Activated CD8-positive, alpha-beta memory T cell treated with anti-CD3 and anti-CD28 coated beads, Interleukin-2, amount 50 U/mL, for 1 hour (primary cell): ENCODE data around the gene PADI1.

Source experiments
- DNase-seq: peaks from one replicate; pipeline ENCODE4 v3.0.0-alpha.2; 2020; ENCODE audit errors: extremely low read depth

PADI1 gene

DNA sequence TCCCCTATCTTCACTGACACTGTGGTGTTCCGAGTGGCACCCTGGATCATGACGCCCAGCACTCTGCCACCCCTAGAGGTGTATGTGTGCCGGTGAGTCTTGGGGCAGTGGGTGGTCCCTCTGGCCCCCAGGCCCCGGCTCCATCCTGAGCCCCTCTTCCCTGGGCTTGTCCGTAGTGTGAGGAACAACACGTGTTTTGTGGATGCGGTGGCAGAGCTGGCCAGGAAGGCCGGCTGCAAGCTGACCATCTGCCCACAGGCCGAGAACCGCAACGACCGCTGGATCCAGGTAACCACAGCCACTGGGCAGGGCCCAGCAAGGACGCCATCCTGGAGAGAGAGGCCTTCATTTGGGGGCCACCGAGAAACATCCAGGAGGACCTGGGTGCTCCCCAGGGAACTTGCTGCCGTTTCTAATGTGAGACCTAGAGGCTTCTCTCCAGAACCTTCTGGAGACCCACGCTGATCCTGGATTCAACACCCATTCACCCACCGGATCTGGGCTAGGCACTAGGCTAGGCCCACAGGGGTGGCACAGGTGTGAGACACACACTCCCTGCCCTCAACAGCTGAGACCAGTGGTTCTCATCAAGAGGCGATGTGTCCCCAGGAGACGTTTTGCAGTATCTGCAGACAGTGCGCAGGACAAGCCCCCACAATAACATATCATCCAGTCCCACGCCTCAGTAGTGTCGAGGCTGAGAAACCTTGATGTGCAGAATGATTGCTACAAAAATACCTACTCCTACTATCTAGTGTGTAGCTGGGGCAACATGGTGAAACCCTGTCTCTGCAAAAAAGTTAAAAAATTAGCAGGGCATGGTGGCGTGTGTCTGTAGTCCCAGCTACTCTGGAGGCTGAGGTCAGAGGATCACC, 66.2 kb downstream of the PADI1 start:
- DNase-seq: no peak

DNA sequence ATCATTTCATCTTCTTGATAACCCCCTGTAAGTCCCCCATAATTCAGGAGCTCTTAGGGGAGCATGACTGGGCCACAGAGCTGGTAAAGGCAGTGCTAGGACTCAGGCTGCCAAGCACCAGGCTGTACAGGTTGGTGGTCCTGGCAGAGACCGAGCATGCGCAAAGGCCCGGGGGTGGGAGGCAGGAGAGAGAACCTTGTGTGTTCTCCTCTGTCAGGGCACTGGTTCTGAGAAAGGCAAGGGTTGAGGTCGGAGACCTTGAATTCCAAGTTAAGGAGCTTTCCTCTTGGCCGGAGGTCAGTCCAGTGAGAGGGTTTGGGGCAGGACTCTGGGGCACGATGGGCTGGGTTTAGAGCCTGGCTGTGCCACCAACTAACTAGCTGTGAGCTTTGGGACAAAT, 67.1 kb downstream of the PADI1 start:
- no peak for DNase-seq

DNA sequence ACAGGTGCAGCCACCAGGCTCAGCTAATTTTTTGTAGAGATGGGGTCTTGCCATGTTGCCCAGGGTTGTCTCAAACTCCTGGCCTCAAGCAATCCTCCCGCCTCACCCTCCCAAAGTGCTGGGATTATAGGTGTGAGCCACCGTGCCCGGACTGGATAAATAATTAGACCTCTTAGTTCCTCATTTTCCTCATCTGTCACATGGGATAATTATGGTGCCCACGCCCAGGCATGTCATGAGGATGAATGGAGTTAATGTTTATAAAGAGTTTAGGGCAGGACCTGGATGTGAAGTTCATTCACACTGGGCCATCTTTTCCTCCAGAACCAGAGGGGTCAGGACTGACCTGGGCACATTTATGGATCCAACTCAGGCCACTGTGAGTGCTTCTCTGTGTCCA, 67.7 kb downstream of the PADI1 start:
- no peak for DNase-seq

DNA sequence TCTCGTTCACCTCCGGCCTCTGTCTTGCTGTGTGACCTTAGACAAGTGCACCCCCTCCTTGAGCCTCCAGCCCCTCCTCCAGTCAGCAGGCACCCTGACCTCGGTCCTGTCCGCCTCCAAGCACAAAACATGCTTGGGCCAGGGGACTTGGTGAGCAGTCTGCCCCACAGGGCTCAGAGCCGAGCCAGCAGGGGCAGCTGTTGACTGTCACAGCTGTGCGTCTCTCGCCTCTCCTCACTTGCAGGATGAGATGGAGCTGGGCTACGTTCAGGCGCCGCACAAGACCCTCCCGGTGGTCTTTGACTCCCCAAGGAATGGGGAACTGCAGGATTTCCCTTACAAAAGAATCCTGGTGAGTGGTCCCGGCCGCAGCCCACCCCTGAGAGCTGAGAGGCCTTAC, 68.2 kb downstream of the PADI1 start:
- no peak for DNase-seq

DNA sequence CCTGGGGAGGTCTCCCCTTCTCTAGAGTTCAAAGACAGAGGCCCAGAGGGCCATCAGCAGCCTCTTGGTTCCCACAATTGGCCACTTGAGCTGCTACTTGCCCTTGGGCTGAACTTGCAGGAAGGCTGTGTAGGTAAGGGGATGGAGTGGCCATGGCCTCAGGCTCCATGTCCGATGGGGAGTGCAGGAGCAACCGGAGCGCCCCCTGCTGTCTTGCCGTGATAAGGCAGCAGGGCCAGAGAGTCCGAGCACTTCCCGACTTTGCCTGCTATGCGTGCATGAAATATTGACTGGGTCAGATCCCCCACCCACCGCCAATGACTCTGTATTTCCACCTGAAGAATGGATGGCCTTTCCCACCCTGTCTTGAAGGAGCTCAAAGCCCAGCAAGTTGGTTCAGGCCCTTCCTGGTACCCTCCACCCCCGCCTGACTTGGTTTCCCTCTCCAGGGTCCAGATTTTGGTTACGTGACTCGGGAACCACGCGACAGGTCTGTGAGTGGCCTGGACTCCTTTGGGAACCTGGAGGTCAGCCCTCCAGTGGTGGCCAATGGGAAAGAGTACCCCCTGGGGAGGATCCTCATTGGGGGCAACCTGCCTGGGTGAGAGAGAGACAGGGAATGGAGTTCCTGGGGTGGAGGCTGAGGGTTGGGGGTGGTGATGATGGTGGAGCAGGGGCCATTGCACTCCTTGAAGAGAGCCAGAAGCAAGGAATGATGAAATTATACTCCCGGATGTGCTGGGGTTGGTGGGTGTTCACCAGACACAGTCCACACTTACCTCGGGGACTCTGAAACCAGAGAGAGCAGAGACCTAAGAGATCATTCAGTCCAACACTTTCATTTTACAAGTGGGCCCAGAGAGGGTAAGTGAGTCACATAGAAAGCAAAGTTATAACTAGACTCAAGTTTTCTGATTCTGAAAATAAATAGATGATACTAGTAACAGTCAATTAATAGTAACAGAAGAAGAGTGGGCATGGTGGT, 69.5 kb downstream of the PADI1 start:
- no peak for DNase-seq

DNA sequence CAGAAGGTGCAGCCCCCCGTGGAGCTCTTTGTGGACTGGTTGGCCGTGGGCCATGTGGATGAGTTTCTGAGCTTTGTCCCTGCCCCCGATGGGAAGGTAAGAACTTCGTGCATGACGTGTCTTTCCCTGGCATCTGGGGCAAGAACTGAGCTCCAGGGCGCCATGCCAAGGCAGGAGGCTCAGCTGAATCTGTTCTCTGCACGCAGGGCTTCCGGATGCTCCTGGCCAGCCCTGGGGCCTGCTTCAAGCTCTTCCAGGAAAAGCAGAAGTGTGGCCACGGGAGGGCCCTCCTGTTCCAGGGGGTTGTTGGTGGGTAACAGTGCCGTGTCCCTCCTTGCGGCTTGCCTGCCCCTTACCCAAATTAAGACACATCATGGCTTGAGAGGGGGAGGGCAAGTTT, 71.6 kb downstream of the PADI1 start:
- DNase-seq: no peak

DNA sequence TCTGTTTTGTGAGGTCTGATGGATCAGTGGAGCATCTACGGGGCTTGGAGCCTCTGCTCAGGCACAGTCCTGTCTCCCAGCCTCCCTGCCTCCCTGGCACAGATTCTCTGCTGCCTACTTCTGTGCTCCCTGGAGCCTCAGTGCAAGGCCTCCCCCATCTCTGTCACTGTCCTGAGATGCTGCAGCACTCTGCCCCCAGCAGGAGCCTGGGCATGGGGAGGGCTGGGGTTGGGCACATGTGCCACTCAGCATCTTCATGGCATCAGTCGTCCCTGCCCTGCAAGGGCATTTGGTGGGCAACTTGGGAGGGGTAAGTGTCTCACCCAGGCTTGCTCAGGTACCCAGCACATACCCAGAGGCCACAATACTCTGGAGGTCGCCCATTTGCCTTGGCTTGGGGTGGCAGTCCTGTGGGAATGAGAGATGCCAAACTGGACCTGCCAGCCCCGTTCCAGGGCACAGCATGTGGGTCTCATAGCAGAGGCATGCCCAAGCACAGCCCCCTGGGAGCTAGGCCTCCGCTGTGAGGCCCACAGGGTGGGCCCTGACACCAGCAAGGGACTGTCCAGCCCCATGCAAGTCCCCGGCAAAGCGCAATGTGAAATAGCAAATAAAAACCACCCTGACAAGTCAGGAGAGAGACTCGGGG, 72.7 kb downstream of the PADI1 start:
- no peak for DNase-seq

DNA sequence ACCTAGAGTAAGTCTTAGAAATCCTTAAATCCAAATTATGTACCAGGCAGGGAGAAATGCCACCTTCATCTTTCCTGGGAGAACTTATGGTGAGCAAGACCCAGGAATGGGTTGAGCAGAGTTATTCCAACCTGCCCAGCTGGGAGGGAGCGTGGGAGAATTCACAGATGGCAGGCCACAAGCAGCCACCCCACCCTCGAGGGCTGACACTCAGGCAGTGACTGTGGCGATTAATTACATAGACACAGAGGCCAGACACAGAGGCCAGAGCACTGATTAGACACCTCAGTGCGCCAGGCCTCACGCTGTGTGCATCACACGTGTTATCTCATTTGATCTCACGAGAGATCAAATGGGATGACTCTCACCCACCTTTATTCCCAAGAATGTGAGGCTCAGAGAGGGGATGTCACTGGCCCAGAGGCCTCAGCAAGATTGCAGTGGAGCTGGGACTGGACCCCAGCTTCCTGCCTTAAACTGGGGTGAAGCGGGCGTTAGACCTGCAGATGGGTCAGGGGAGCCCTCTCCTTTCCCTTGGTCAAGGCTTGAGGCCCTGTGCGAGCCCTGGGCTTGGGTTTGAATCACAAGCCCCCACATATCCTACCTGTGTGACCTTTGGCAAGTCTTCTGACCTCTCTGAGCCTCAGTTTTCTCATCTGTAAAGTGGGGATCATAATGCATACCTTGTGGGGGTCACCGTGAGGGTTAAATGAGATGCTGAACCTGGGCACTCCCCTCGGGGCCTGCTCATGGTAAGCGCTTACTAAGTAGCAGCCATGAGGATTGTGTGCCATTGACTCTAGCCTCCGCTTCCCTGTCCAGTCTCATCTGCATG, 74.3 kb downstream of the PADI1 start:
- DNase-seq: no peak

DNA sequence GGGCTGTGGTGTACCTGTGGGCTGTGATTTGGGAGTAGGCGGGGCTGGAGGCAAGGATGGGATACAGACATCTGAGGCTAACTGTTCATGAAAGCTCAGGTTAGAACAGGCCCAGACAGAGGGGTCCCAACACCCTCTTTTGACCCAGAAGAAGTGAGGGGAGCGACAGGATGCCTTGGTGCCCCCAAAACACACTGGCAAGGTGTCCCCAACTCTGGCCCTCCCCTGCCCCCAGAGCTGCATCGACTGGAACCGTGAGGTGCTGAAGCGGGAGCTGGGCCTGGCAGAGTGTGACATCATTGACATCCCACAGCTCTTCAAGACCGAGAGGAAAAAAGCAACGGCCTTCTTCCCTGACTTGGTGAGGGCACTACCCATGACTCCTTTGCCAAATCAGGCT, 75.5 kb downstream of the PADI1 start:
- no peak for DNase-seq

DNA sequence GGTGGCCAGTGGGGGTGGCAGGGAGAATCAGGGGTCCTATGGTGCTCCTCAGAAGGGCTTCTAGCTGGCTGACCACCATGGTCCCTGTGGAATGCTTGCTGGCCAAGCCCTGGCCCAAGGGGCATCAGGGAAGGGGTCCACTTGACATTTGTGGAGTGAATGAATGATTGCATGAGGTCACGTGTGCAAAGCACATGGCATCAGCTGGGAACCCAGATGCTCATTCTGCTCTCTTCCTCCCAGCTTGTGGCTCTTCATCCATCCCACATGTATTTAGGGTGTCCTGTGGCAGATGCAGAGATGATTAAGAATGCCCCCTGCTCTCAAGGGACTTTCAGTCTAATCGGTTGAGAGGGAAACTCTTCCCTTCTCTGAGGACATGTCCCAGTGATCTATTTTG, 76.0 kb downstream of the PADI1 start:
- no peak for DNase-seq

DNA sequence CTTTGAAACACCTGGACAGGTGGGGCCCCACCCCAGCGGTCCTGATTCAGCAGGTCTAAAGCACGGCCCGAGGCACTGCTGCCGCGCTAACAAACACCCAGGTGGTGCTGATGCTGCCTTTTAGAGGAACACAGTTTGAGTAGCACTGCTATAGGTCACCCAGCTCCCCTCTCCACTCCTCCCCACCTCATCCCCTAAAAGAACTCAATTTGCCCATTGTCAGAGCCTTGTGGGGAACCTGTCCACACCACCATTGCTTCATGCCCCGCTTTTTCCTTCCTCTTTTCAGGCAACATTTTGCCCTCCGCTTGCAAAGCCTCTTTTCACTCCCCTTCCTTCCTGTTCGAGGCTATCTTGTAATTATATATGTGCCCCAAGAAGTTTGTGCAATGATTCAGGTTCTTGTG, 76.8 kb downstream of the PADI1 start:
- DNase-seq: no peak

DNA sequence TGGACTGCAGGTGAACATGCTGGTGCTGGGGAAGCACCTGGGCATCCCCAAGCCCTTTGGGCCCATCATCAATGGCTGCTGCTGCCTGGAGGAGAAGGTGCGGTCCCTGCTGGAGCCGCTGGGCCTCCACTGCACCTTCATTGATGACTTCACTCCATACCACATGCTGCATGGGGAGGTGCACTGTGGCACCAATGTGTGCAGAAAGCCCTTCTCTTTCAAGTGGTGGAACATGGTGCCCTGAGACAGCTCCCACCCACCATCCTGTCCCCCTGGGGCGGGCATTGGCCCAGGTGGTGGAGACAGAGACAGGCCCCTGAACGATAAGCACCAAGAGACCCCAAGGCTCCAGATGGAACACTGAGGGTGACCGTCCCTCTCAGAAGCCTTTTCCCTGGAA, 77.9 kb downstream of the PADI1 start:
- DNase-seq: no peak

DNA sequence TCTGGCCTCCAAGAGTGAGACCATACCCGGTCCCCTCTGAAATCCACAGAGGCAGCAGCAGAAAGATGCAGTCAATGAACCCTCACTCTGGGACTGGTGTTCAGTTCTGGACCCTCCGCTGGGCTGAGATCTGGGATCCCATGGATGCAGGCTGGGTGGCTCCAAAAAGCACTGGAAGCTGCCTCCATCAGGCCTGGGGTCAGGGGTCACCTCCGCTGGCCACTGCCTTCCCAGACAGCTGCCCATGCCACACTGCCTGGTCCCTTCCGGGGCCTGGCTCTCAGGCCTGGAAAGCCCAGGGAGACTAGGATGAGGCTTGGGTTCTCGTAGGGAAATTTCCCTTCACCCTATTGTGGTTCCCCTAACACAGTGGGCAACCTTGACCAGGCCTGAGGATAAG, 81.7 kb downstream of the PADI1 start:
- DNase-seq: no peak

DNA sequence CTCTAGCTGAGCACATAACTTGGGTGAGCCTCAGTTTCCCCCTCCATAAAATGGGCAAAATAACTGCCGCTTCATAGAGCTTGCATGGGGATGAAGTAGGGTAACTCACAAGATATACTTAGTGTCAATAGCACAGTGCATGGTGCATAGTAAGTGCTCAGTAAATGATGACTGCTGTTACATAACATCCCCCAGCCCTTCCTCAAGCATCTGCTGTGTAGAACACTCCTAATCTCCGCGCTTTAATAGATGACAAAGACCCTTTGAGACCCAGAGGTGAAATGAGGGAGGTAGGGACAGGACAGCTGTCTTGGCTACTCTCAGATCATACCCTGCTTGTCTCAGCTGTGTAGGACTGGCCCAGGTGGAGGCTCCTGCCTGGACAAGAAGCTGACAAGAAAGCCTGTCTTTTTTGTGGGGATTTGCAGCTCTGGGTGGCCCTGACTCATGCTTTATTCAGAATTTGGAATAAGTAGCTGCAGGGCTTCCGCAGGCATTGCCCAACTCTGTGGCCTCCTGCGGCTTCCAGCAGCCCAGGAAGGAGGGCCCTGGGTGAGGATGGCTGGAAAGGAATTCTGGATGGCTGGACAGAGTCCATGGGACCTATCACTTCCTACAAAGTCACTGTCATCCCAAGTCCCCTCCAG, 82.3 kb downstream of the PADI1 start:
- DNase-seq: no peak

DNA sequence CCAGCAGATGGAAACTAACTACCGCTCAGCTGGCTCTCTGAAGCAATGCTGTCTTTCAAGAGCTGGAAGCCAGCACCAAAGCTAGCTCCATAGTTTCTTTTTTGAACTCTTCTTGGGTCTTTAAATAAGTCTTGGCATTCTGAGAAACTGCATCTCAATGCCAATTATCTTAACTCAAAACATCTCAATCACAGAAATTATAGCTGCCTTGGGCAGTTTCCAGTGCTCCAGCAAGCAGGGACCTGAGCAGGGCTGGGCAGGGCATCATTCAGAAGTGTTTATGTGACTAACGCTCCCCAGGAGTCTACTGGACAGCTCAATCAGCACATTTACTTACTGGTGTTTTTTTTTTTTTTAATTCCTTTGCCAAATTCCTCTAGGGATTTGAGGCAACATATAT, 84.8 kb downstream of the PADI1 start:
- DNase-seq: no peak

DNA sequence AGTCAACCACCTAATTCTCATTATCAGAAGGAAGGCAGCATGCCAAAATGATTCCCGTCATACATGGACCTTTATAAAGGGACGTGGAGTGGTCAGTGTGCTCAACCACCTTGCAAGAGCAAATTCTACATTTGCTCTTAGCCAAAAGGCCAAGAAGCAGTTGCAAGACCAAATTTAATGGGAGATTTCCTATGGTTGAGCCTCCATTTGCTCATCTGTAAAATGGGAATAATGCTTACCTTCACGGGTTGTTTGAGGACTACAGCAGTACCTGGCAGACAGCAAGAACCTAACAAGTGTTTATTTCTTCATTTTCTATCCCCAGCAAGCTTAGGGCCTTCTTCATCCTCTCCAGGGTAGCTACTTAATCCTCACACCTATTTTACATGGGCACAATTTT, 85.6 kb downstream of the PADI1 start:
- no peak for DNase-seq

DNA sequence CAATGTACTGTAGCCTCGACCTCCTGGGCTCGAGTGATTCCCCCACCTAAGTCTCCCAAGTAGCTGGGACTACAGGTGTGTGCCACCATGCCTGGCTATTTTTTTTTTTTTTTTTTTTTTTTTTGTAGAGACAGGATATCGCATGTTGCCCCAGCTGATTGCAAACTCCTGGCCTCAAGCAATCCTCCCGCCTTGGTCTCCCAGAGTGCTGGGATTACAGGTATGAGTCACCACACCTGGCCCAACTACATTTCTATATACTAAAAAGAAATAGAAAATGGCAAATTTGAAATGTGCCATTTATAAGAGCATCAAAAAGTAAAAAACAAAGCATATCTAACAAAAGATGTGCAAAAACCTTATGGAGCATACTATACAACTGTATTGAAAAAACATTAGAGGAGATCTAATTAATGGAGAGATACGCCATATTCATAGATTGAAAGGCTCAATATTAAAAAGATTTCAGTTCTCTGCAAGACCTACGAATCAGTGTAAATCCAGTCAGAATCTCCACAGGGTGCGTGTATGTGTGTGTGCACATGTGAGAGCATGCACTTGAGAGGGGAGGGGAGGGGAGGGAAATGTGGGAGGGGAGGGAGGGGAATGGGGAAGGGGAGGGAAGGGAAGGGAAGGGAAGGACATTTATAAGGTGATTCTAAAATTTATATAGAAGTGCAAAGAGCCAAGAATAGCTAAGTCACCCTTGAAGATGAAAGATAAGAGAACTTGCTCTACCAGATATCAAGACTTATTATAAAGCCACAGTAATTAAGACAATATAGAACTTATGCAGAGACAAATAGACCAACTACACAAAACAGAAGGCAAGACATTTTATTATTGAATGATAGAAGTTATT, 87.6 kb downstream of the PADI1 start:
- DNase-seq: no peak

DNA sequence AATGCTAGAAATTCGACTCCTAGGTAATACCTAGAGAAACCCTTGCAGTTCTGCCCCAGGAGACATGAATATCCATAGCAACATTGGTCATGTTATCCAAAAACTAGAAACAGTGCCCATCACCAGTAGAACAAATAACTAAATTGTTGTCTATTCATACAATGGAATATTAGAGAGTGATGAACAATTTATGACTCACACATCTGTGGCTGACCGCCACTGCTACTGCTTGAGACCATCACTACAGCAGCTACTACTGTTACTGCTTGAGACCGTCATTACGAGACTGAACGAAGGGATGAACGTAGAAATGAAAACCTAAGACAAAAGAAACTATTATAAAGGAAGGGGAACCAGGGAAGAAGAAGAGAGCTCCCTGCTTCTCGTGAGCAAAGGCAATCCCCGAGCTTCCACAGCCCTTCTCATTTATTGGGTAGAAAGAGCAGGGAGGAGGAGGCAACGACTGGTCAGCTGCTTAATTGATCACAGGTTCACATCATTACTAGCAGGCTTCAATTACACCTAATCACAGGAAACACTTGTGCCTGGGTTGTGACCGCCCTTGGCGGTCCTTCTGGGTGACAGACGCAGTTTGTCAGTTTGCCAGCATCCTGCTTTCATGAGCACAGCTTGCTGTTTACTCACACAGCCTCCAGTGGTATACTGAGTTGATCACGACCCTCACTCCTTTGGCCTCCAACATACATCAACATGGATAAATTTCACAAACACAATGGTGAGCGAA, 88.9 kb downstream of the PADI1 start:
- no peak for DNase-seq

DNA sequence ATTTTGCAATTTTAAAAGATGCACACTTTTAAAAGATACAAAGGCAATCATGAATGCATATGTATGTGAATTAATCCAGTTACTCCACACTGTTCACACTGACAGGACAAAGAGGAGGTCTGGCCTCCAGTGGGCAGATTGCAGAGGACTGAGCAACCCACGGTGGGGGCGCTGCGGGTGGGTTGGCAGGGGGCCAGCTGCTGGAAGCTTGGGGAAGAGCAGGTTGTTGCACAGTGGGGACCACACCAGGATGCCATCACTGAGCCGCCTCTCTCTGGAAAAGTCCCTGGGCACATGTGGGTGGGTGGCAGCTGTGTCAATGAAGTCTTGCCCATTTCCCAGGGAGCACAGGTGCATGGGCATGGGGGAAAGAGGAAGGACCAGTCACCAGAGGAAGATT, 90.4 kb downstream of the PADI1 start:
- DNase-seq: no peak
